ENCODE results near the gene SIT1.
A peak's percentile ranks its signal among the peaks of the same experiment; 100 is the strongest.

Gene SIT1

DNA sequence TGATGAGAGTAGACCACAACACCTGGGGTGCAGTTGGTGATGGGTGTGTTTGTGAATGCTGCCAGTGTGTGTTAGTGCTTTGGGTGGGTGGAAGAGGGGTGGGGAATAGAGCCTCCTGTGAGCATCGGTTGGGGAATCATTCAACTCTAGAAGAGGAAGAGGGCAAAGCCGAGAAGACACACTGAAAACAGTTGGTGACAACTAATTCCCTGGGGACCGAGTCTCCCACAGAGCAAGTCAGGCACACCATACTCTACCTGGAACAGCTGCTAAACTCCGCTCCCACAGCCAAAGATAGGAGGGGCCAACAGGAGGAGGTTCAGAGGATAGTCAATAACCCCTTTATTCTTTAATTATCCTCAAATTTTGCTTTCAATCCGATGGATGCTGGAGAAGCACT is 15.8 kb upstream of the SIT1 start:
- Histone ChIP-seq H3K9me3 (ENCODE audit: control insufficient read depth, insufficient read depth, low read depth, low read length) (no peaks in the 10 kb centered on the region), H3K4me3 (ENCODE audit: low read depth, low read length) (no peak overlapping the region), H3K27ac (ENCODE audit: extremely low read depth, low read depth, low read length) (no peak overlapping the region), H3K4me1 (ENCODE audit: control insufficient read depth, insufficient read depth, low read length) (no peaks in the 10 kb centered on the region), H3K36me3 (ENCODE audit: control insufficient read depth in 2 of 2, insufficient read depth in 1 of 2, low read length in 2 of 2) (peaks cover 1 to 25% of the 10 kb centered on the region in 2 experiments)
- ChIA-PET CTCF (interaction anchor here (1.0 to 14.5 kb wide), 6 partner anchors 17 to 216 kb away, joined by 3 to 157 read pairs (median 5); partner anchors contain the start of gene TPM2), POLR2A (interaction anchor here (2.0 kb wide), 1 partner anchor 17 kb away, joined by 8 read pairs; no protein-coding TSS in a partner anchor)
- TF ChIP-seq HOXC10 (CRISPR knock-in tag; IDR thresholded peaks at IDR 0.05) (no peak), ZNF24 (tag by site-specific recombination; IDR thresholded peaks at IDR 0.05) (no peak), MEIS1 (CRISPR knock-in tag; IDR thresholded peaks at IDR 0.05; ENCODE audit: borderline replicate concordance) (no peak), ZFHX2 (tag by site-specific recombination; conservative IDR thresholded peaks at IDR 0.05) (no peak), SP2 (tag by site-specific recombination; IDR thresholded peaks at IDR 0.05) (no peak)
- TF ChIP-seq, protein P1, sequence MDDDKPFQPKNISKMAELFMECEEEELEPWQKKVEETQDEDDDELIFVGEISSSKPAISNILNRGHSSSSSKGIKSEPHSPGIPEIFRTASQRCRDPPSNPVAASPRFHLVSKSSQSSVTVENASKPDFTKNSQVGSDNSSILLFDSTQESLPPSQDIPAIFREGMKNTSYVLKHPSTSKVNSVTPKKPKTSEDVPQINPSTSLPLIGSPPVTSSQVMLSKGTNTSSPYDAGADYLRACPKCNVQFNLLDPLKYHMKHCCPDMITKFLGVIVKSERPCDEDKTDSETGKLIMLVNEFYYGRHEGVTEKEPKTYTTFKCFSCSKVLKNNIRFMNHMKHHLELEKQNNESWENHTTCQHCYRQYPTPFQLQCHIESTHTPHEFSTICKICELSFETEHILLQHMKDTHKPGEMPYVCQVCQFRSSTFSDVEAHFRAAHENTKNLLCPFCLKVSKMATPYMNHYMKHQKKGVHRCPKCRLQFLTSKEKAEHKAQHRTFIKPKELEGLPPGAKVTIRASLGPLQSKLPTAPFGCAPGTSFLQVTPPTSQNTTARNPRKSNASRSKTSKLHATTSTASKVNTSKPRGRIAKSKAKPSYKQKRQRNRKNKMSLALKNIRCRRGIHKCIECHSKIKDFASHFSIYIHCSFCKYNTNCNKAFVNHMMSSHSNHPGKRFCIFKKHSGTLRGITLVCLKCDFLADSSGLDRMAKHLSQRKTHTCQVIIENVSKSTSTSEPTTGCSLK (tag by site-specific recombination; IDR thresholded peaks at IDR 0.05): no peak

DNA sequence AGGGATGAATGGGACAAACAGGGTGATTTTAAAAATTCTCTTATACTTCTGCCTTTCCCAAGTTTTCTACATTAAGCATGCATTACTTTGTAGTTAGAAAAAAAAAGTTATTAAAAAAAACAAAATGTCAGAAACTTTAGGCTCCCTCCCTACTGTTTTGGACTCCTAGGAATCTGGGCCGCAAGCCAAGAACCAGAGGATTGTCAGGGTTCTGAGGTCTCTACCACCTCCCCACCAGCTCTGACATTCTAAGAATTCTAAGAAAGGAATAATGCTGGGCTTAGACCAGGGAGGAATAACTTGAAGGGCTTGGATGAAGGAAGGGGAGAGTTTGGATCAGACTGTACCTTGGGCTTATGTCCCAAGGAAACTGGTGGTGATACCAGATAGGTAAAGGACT is 15.3 kb upstream of the SIT1 start:
- POLR2A ChIA-PET: interaction anchor here (1.9 to 2.9 kb wide), 6 partner anchors 18 to 148 kb away, joined by 4 to 25 read pairs (median 8); partner anchors contain the start of genes CREB3, TLN1 and TPM2

DNA sequence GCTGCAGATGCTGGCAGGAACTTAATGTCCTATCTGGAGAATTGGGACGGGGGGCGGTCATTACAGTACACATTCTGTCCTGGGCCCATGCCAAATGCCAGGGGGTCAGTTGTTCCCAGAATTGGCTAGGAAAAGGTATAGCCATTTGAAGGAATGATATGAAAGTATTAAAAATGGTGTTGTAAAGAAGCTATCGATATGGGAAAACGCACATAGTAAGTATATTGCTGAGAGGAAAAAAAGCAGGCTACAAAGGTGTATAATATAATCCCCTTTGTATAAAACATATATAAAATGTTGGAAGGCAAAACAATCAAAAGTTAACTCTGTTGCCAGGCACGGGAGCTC is 14.7 kb upstream of the SIT1 start:
- H3K9me3 ChIP-seq (ENCODE audit: control insufficient read depth, insufficient read depth, low read depth, low read length): no peaks in the 10 kb centered on the region
- ChIA-PET CTCF (interaction anchor here (0.6 to 14.5 kb wide), 8 partner anchors 10 to 296 kb away, joined by 3 to 157 read pairs (median 5); partner anchors contain the start of gene TPM2), POLR2A (interaction anchor here (1.1 to 2.9 kb wide), 12 partner anchors 13 to 149 kb away, joined by 3 to 25 read pairs (median 6); partner anchors contain the start of genes CREB3, TLN1 and TPM2)
- H3K36me3 ChIP-seq (ENCODE audit: control insufficient read depth in 2 of 2, insufficient read depth in 1 of 2, low read length in 2 of 2): peaks cover 5 to 35% of the 10 kb centered on the region in 2 experiments
- H3K4me1 ChIP-seq (ENCODE audit: control insufficient read depth, insufficient read depth, low read length): no peaks in the 10 kb centered on the region
- H3K27ac ChIP-seq (ENCODE audit: extremely low read depth, low read depth, low read length): peak overlapping the region; percentile 64; the same call in 1 of the 2 replicates
- H3K4me3 ChIP-seq (ENCODE audit: low read depth, low read length): peak overlapping the region; percentile 75
- TF ChIP-seq ZNF76 (tag by site-specific recombination; IDR thresholded peaks at IDR 0.05; ENCODE audit: borderline replicate concordance, low read depth): no peak
- 0 out of 2 replicates have a peak, but pooled peaks have one; percentile 19 for TF ChIP-seq ZNF335 (tag by site-specific recombination; conservative IDR thresholded peaks at IDR 0.05)
- no peak for TF ChIP-seq SP3 (tag by site-specific recombination; IDR thresholded peaks at IDR 0.05)

More for the DNA sequence above, 15.3 kb upstream of the SIT1 start:
- H3K27ac ChIP-seq (ENCODE audit: extremely low read depth, low read depth, low read length): no peak overlapping the region
- H3K9me3 ChIP-seq (ENCODE audit: control insufficient read depth, insufficient read depth, low read depth, low read length): no peaks in the 10 kb centered on the region
- peaks cover 5 to 29% of the 10 kb centered on the region in 2 experiments for H3K36me3 ChIP-seq (ENCODE audit: control insufficient read depth in 2 of 2, insufficient read depth in 1 of 2, low read length in 2 of 2)
- no peak overlapping the region for H3K4me3 ChIP-seq (ENCODE audit: low read depth, low read length)
- no peak for TF ChIP-seq ZNF292 (tag by site-specific recombination; IDR thresholded peaks at IDR 0.05; ENCODE audit: borderline replicate concordance, low read depth)
- no peak for TF ChIP-seq KLF7 (tag by site-specific recombination; IDR thresholded peaks at IDR 0.05; ENCODE audit: borderline replicate concordance)
- no peak for TF ChIP-seq ZNF155 (tag by site-specific recombination; IDR thresholded peaks at IDR 0.05)
- TF ChIP-seq ZBTB1 (tag by site-specific recombination; IDR thresholded peaks at IDR 0.05): no peak
- TF ChIP-seq, protein P2, sequence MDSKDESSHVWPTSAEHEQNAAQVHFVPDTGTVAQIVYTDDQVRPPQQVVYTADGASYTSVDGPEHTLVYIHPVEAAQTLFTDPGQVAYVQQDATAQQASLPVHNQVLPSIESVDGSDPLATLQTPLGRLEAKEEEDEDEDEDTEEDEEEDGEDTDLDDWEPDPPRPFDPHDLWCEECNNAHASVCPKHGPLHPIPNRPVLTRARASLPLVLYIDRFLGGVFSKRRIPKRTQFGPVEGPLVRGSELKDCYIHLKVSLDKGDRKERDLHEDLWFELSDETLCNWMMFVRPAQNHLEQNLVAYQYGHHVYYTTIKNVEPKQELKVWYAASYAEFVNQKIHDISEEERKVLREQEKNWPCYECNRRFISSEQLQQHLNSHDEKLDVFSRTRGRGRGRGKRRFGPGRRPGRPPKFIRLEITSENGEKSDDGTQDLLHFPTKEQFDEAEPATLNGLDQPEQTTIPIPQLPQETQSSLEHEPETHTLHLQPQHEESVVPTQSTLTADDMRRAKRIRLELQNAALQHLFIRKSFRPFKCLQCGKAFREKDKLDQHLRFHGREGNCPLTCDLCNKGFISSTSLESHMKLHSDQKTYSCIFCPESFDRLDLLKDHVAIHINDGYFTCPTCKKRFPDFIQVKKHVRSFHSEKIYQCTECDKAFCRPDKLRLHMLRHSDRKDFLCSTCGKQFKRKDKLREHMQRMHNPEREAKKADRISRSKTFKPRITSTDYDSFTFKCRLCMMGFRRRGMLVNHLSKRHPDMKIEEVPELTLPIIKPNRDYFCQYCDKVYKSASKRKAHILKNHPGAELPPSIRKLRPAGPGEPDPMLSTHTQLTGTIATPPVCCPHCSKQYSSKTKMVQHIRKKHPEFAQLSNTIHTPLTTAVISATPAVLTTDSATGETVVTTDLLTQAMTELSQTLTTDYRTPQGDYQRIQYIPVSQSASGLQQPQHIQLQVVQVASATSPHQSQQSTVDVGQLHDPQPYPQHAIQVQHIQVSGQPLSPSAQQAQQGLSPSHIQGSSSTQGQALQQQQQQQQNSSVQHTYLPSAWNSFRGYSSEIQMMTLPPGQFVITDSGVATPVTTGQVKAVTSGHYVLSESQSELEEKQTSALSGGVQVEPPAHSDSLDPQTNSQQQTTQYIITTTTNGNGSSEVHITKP (tag by site-specific recombination; IDR thresholded peaks at IDR 0.05): peak; percentile 25; the same call in 1 of the 2 replicates
- TF ChIP-seq ZBTB21 (tag by site-specific recombination; IDR thresholded peaks at IDR 0.05): no peak
- TF ChIP-seq ZNF510 (tag by site-specific recombination; IDR thresholded peaks at IDR 0.05; ENCODE audit: insufficient replicate concordance): no peak
- TF ChIP-seq TCF7L2 (IDR thresholded peaks at IDR 0.05; ENCODE audit: borderline replicate concordance, low read depth, low read length): no peak
- no peaks in the 10 kb centered on the region for H3K4me1 ChIP-seq (ENCODE audit: control insufficient read depth, insufficient read depth, low read length)
- CTCF ChIA-PET: interaction anchor here (0.6 to 14.5 kb wide), 7 partner anchors 18 to 295 kb away, joined by 3 to 157 read pairs (median 5); partner anchors contain the start of gene TPM2
